ENCODE measurements around the gene PAFAH2.

Gene PAFAH2

GRCh38 chr1:25927521-25928265, 70.2 kb downstream of the PAFAH2 start:
- DNase-seq = peak; percentile 4

- DNase-seq = peak; percentile 1
These were observed 70.9 kb downstream of the PAFAH2 start for GRCh38 chr1:25926731-25927496.

DNA sequence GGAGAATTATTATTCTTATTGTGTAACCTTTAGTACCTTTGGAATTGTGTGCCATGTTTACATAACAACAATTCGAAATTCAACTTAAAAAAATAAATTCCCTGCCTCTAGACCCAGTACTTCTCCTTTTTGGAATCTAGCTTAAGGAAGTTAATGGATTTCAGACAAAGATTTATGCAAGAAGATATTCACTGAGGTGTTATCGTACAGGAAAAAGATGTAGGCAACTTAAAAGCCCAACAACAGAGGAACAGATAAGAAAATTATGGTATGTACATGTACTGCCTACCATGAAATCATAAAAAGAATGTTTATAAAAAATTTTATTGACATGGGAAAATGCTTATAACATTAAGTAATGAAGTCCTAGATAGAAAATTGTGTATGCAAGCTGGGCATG, 73.4 kb downstream of the PAFAH2 start:
- DNase-seq = no peak

GRCh38 chr1:25922971-25923552, 74.8 kb downstream of the PAFAH2 start:
- no peak for DNase-seq

DNA sequence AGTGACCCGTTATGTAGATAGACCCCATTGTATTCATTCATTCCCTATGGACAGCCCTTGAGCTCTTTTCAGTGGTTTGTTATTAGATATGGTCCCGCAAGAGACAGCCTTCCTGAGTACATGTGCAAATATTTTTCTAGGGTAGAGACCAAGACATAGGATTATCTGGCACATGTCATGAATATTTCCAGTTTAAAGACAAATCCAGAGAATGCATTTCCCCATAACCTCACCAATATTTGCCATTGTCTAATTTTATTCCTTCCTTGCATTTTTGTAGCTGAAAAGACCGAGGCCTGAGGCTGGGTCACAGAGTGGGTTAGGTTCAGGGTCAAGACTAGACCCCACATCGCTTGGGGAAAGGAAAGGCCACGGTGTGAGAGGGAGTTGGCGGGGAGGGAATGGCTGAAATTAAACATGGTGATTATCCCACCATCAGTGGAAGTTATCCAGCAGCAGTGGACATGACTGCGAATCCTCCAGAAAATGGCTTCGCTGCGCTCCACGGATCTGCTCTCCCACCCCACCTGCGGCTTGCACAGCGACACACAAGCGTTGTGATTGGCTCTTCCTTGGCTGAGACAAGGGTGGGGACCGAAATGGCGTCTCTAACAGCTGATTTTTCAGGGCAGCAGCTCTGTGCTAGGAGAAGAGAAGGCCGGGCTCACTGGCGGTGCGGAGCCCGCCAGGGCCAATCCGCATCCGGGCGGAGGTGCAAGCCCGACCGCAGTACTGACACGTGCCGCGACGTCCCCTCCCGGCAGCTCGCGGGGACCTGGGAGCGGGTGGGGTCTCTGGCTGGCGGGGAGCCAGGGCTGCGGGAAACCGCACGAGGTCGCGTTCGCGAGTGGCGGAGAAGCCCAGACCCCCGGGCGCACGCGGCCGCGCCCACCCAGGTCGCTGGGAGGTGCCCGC, 75.5 kb downstream of the PAFAH2 start:
- DNase-seq = peak; percentile 11

DNA sequence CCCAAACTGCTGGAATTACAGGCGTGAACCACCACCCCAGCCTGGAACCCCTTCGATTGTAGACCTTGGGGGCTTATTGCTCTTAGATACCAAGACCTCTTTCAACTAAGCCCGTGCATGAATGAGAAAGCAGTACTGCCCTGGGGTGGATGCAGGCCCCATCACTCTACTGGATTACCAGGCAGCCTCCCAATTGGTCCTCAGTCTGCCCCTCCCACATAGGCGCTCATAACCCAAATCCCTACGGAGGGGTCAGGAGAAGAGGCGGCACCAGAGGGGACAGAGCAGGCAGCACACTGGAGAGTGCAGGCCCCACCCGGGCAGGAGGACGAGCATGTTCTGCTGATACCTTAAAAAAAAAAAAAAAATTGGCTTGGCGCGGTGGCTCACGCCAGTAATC, 79.2 kb downstream of the PAFAH2 start:
- no peak for DNase-seq

- DNase-seq = no peak
These were observed 79.9 kb downstream of the PAFAH2 start for GRCh38 chr1:25917996-25918395.

DNA sequence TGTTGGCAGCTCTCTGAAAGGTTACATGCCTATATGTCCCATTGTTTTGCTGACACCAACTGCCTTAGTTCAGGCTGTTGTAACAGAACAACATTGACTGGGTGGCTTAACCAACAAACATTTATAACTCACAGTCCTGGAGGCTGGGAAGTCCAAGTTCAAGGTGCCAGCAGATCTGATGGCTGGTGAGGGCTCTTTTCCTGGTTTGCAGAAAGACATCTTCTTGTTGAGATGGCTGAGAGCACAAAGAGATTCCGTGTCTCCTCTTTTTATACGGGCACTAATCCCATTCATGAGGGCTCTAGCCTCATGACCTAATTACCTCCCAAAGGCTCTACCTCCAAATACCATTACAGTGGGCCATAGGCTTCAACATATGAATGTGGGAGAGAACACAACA, 81.4 kb downstream of the PAFAH2 start:
- no peak for DNase-seq

- DNase-seq = no peak
These were observed 83.5 kb downstream of the PAFAH2 start for GRCh38 chr1:25914074-25914995.

GRCh38 chr1:25913206-25913605, 84.7 kb downstream of the PAFAH2 start:
- no peak for DNase-seq

DNA sequence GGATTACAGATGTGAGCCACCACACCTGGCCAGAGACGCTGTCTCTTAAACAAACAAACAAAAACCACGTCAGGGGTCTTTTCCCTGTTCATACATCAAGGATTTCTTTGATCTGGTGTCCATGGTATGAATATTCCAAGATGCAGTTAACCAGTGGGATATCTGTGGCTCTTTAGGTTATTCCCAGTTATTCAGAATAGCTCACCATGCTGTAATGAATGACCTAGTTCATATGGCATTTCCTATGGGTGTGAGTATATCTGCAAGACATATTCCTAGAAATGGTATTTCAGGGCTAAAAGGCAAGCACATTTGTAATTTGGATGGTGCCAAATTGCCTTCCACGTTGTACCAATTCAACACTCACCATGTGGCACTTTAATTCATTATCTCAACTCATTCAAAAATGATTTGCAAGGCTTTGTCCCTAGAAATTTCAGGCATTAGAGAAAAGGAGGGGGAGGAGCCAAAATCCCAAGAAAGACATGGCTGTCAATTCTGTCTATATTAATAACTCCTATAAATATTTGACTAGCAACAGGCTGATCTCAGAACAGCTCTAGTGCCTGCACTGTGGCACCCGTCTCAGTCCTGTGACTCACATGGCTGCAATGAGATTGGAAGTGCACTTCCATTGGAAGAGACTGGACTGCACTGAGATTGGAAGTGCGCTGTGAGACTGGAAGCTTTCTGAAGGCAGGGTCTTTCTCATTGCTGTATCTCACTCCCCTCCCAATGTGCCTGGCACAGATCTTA, 85.6 kb downstream of the PAFAH2 start:
- no peak for DNase-seq

DNA sequence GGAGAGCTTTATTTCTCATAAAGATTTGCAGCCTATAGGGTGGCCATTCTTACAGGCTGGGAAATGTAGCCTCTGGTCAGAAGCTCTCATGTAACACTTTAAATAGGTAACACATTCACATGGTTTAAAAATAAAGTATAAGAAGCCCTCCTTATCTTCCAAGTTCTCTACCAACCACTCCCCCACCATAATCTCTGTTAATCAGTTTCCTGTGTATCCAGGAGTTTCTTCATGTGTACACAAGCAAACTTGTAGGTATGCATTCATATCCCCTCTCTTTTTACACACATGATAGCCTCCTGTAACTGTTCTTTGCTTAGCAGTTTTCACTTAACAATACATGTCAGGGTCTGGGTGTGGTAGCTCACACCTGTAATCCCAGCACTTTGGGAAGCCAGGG, 86.7 kb downstream of the PAFAH2 start:
- no peak for DNase-seq
